K562 (cell line): ENCODE results near the gene RNF144A. TPM values are rescaled to one million over a fixed set of nuclear protein-coding genes. Genes with fewer than 3 reads are reported as not detected.
A peak's percentile ranks its signal among the peaks of the same experiment; 100 is the strongest.

Experiments
- ATAC-seq: fragments of 200-7000 bp; cut with Tn5 transposase; 3 replicates; pipeline ENCODE4 v1.9.1; 2020; ENCODE audit warnings: moderate library complexity
- BruUV-seq: library from RNA; stranded (reverse); fragments of 400-500 nt; replicated peaks from 2 replicates; lab custom pipeline; 2021; lab: Mats Ljungman, UMichigan
- CTCF ChIA-PET: fragments of 300-600 bp; formaldehyde crosslinking; extraction: SDS; loops from one replicate; lab custom pipeline; 2021; ENCODE audit warnings: low intra/inter-chr PET ratio; lab: Yijun Ruan, JAX
- POLR2A ChIA-PET: fragments of 300-600, 350-650 bp; sonication (Branson Sonifier 250); formaldehyde crosslinking; extraction: SDS; loops from one replicate; lab custom pipeline; 2021; ENCODE audit warnings: antibody characterized with exemption, inconsistent platforms; lab: Yijun Ruan, JAX
- DNase-seq, 4 experiments: peaks; one replicate each; pipeline versions ENCODE4 v3.0.0 to v3.0.0-alpha.2; 2011 to 2018; ENCODE audit warnings: low spot score in 3 of 4, mixed read lengths in 3 of 4; ENCODE audit errors: extremely low read depth in 1 of 4
- FAIRE-seq: peaks from 2 replicates; lab custom pipeline; 2011; peaks lifted over from hg19 to GRCh38; lab: Jason Lieb, UNC
- H2AFZ ChIP-seq: 2 replicates; pipeline ENCODE4 v1.6.0; 2011; ENCODE audit warnings: low read depth, low read length, control low read depth, inconsistent platforms
- H3K27ac ChIP-seq: fragments of 200-600 bp; 3 replicates; pipeline ENCODE4 v1.8.0; 2011; ENCODE audit warnings: low read depth, mild to moderate bottlenecking, control low read depth, inconsistent platforms, low read length, moderate library complexity, mixed read lengths; ENCODE audit errors: extremely low read depth
- H3K27me3 ChIP-seq, 2 experiments: fragments of 300-600 bp in 1 of 2; 2 replicates in 1 of 2; 3 replicates in 1 of 2; pipeline versions ENCODE4 v1.6.0 to v1.8.0; 2011; ENCODE audit warnings: inconsistent platforms in 2 of 2, low read length in 2 of 2, mild to moderate bottlenecking in 1 of 2, mixed read lengths in 1 of 2, moderate library complexity in 1 of 2; ENCODE audit not compliant: control insufficient read depth in 2 of 2, insufficient read depth in 2 of 2
- H3K36me3 ChIP-seq: fragments of 300-600 bp; 3 replicates; pipeline ENCODE4 v1.8.0; 2011; ENCODE audit warnings: mild to moderate bottlenecking, low read length, inconsistent platforms; ENCODE audit not compliant: control insufficient read depth, insufficient read depth
- H3K4me1 ChIP-seq, 2 experiments: fragments of 200-600 bp in 1 of 2; replicated peaks in 1 of 2; 2 replicates in 1 of 2; 3 replicates in 1 of 2; pipeline versions ENCODE4 v1.5.1 to v1.8.0; 2011; ENCODE audit warnings: inconsistent platforms in 2 of 2, low read length in 2 of 2, mild to moderate bottlenecking in 1 of 2, mixed read lengths in 1 of 2, moderate library complexity in 1 of 2; ENCODE audit not compliant: control insufficient read depth in 2 of 2, insufficient read depth in 2 of 2
- H3K4me2 ChIP-seq: 2 replicates; pipeline ENCODE4 v1.6.1; 2011; ENCODE audit warnings: low read length, control low read depth, inconsistent platforms, mixed read lengths; ENCODE audit not compliant: insufficient read depth
- H3K4me3 ChIP-seq: fragments of 200-600 bp; sonication (generic), shearing (Covaris generic); 2 replicates; pipeline ENCODE4 v1.5.1; 2016; ENCODE audit warnings: control low read depth, inconsistent platforms
- H3K79me2 ChIP-seq: fragments of 200-600 bp; 3 replicates; pipeline ENCODE4 v1.8.0; 2011; ENCODE audit warnings: low read length, inconsistent platforms; ENCODE audit not compliant: control insufficient read depth, insufficient read depth
- H3K9ac ChIP-seq, 2 experiments: 2 replicates each; pipeline versions ENCODE4 v1.6.0 to v1.6.1; 2011; ENCODE audit warnings: low read depth in 2 of 2, low read length in 2 of 2, control low read depth in 1 of 2, inconsistent platforms in 1 of 2, mild to moderate bottlenecking in 1 of 2, mixed read lengths in 1 of 2; ENCODE audit not compliant: insufficient read depth in 1 of 2
- H3K9me1 ChIP-seq: one replicate; pipeline ENCODE4 v1.6.0; 2011; ENCODE audit warnings: inconsistent platforms, mild to moderate bottlenecking, low read length, moderate library complexity; ENCODE audit not compliant: control insufficient read depth, insufficient read depth
- H3K9me3 ChIP-seq: replicated peaks from 2 replicates; pipeline ENCODE4 v1.5.1; 2011; ENCODE audit warnings: low read depth, low read length, inconsistent platforms; ENCODE audit not compliant: control insufficient read depth, insufficient read depth
- H4K20me1 ChIP-seq: replicated peaks from 2 replicates; pipeline ENCODE4 v1.6.1; 2011; ENCODE audit warnings: low read length, inconsistent platforms, mixed read lengths; ENCODE audit not compliant: control insufficient read depth, insufficient read depth
- CEBPB ChIP-seq: fragments of 450-650 bp; IDR thresholded peaks from 2 replicates; pipeline ENCODE4 v1.6.1; 2016; ENCODE audit warnings: missing genetic modification characterization, missing compliant biosample characterization
- CEBPG ChIP-seq, 3 experiments: fragments of 200-800 bp in 1 of 3; sonication (Bioruptor generic) in 1 of 3; sonication (generic) in 1 of 3; formaldehyde crosslinking in 1 of 3; IDR thresholded peaks in 2 of 3; conservative IDR thresholded peaks in 1 of 3; 2 replicates each; pipeline versions ENCODE4 v1.6.1 to v1.8.0; 2016 to 2022; ENCODE audit warnings: missing compliant biosample characterization in 2 of 3, missing genetic modification characterization in 2 of 3, mild to moderate bottlenecking in 1 of 3, missing genetic modification reagents in 1 of 3
- MAFF ChIP-seq: IDR thresholded peaks from 2 replicates; pipeline ENCODE4 v1.6.1; 2012; ENCODE audit warnings: low read length, improper control_type of control experiment
- PML ChIP-seq: IDR thresholded peaks from 2 replicates; pipeline ENCODE4 v1.6.1; 2012; ENCODE audit warnings: low read length, inconsistent platforms
- ZEB2 ChIP-seq: fragments of 450-650 bp; IDR thresholded peaks from 2 replicates; pipeline ENCODE4 v1.6.1; 2016
- WGBS: fragments of 100-300 bp; shearing (Covaris generic); methylation state at CpG from one replicate; pipeline ENCODE4 v1.1.6; 2016; ENCODE audit warnings: low coverage, mixed read lengths; ENCODE audit not compliant: insufficient coverage; ENCODE audit errors: missing lambda C conversion rate; 5-methylcytosine and 5-hydroxymethylcytosine counted together
- in situ Hi-C: fragments of 300-500 bp; cut with MboI; formaldehyde crosslinking; loops from 4 replicates; pipeline ENCODE4 v1.15.0; 2018; ENCODE audit warnings: inconsistent platforms, mixed read lengths
- intact Hi-C: fragments of 100-400 bp; cut with micrococcal nuclease; formaldehyde crosslinking; loops from 2 replicates; pipeline ENCODE4 v1.14.2; 2022
- polyA plus RNA-seq, 8 experiments: library from polyadenylated mRNA; depleted of rRNA in 4 of 8; stranded (reverse) in 5 of 8; unstranded in 3 of 8; fragments of >200 nt; fragmentation: Nextera tagmentation in 2 of 8; fragmentation: Illumina TruSeq in 1 of 8; extraction: Ambion mirVana in 2 of 8; extraction: Trizol in 1 of 8; gene quantifications; 2 replicates each; pipeline versions ENCODE4 v1.2.1 to v1.2.3, GENCODE V29; 2011 to 2014; ENCODE audit warnings: inconsistent platforms in 1 of 8, missing spikeins in 1 of 8
- total RNA-seq, 7 experiments: library from RNA; depleted of rRNA in 6 of 7; stranded (reverse); fragments of >200 nt in 6 of 7; fragmentation: Illumina TruSeq in 2 of 7; extraction: Trizol in 2 of 7; gene quantifications; 2 replicates each; pipeline versions ENCODE4 v1.2.1 to v1.2.3, GENCODE V29; 2011 to 2021; ENCODE audit warnings: low replicate concordance in 1 of 7

Gene RNF144A
- total and polyA plus RNA-seq, 9 of the 15 experiments (the other 6 are each of a cell fraction or from before 2014, with no cell fraction given): 0.96 to 11.3 (median 6.2) TPM

DNA sequence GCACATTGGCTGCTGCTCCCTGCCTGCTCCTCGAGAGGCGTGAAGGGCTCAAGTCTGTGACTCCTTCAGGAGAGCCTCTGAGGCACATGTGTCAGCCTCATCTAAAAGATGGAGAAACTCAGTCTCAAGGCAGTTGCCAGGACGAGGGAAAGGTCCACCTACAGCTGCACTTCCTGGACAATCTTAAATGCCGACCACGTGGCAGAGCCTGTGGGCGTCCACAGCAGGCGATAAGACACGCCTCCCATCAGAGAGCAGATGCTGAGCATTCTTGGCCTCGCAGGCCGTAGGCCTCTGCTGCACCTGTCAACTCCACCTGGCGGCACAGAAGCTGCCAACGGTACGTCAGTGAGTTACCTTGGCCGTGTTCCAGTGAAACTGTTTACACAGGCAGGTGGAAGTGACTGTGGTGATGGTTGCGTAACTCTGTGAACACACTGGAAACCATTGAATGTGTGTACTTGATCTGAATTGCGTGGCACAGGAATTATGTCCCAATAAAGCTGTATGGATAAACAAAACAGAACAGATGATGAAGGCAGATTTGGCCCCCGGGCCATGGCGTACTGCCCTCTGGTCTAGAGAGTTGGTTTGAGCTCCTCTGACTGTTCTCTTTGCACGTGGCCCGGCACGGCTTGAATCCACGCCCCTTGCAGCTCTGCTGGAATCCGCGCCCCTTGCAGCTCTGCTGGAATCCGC is 114.5 kb downstream of the RNF144A start:
- H3K27ac ChIP-seq: no peak overlapping the region
- no peak overlapping the region for H3K4me3 ChIP-seq
- DNase-seq (no peak), ATAC-seq (no peak), FAIRE-seq (no peak)
- no peak overlapping the region for H3K4me2 ChIP-seq
- peaks cover 0 to 3% of the 10 kb centered on the region in 2 experiments; a peak in 2 of 5 replicates for H3K4me1 ChIP-seq
- H4K20me1 ChIP-seq: no peaks in the 10 kb centered on the region
- intact Hi-C loops (no loop called here), in situ Hi-C loops (no loop called here)
- H3K9me3 ChIP-seq: no peaks in the 10 kb centered on the region
- no peaks in the 10 kb centered on the region for H3K79me2 ChIP-seq
- ChIA-PET POLR2A (interaction anchor here (0.6 to 1.1 kb wide), 4 partner anchors 10 to 112 kb away, joined by 3 to 4 read pairs (median 4); no protein-coding TSS in a partner anchor), CTCF (interaction anchor here (0.9 kb wide), 1 partner anchor 205 kb away, joined by 3 read pairs; no protein-coding TSS in a partner anchor)
- no peak overlapping the region for H2AFZ ChIP-seq
- H3K36me3 ChIP-seq: no peaks in the 10 kb centered on the region; the same call in 2 of the 3 replicates
- no peaks in the 10 kb centered on the region for H3K27me3 ChIP-seq
- H3K9ac ChIP-seq: no peak overlapping the region
- no peaks in the 10 kb centered on the region for H3K9me1 ChIP-seq
- BruUV-seq: no TSS peak
- WGBS: 77% methylated on average over 21 of the region's 25 CpGs
- TF ChIP-seq ZEB2 (no peak), PML (no peak), MAFF (no peak), CEBPB (peak; percentile 94), CEBPG (CRISPR knock-in tag; IDR thresholded peaks at IDR 0.05) (peak; percentile 39; the same call in 1 of the 2 replicates), CEBPG (tag; conservative IDR thresholded peaks at IDR 0.05 in 1 of 2, IDR thresholded peaks at IDR 0.05 in 1 of 2) (peak; percentile 42 to 73; a peak in 3 of 4 replicates)
